IMR-90 (cell line): ENCODE measurements around the gene ZNF318.

Source experiments
- BHLHE40 ChIP-seq: fragments of 150-350 bp; IDR thresholded peaks from 2 replicates; pipeline ENCODE4 v1.6.1; 2016; ENCODE audit warnings: mild to moderate bottlenecking, low read depth, low read length
- CEBPB ChIP-seq: IDR thresholded peaks from 2 replicates; pipeline ENCODE4 v1.6.1; 2012; ENCODE audit warnings: low read depth, low read length, improper control_type of control experiment
- CHD1 ChIP-seq: IDR thresholded peaks from 2 replicates; pipeline ENCODE4 v1.6.1; 2012; ENCODE audit warnings: low read depth, low read length, improper control_type of control experiment
- MXI1 ChIP-seq: IDR thresholded peaks from 2 replicates; pipeline ENCODE4 v1.6.1; 2012; ENCODE audit warnings: low read depth, mild to moderate bottlenecking, low read length, moderate library complexity, borderline replicate concordance
- POLR2A ChIP-seq: IDR thresholded peaks from 2 replicates; pipeline ENCODE4 v1.6.1; 2012; ENCODE audit warnings: mild to moderate bottlenecking, low read depth, low read length
- RAD21 ChIP-seq: IDR thresholded peaks from 2 replicates; pipeline ENCODE4 v1.6.1; 2012; ENCODE audit warnings: low read length, improper control_type of control experiment
- RFX5 ChIP-seq: IDR thresholded peaks from 2 replicates; pipeline ENCODE4 v1.8.0; 2012; ENCODE audit warnings: low read depth, mild to moderate bottlenecking, low read length, moderate library complexity
- SMC3 ChIP-seq: fragments of 150-350 bp; IDR thresholded peaks from 2 replicates; pipeline ENCODE4 v1.6.1; 2016; ENCODE audit warnings: low read depth, mild to moderate bottlenecking, antibody characterized with exemption, low read length, moderate library complexity
- USF2 ChIP-seq: fragments of 150-350 bp; IDR thresholded peaks from 2 replicates; pipeline ENCODE4 v1.6.1; 2017; ENCODE audit warnings: mild to moderate bottlenecking, antibody characterized with exemption, low read length, low read depth
- TF ChIP-seq, protein P1 (sequence below): conservative IDR thresholded peaks from 2 replicates; pipeline ENCODE4 v1.5.1; 2012; ENCODE audit warnings: mild to moderate bottlenecking, low read depth, low read length, improper control_type of control experiment

- TF ChIP-seq, protein P1, sequence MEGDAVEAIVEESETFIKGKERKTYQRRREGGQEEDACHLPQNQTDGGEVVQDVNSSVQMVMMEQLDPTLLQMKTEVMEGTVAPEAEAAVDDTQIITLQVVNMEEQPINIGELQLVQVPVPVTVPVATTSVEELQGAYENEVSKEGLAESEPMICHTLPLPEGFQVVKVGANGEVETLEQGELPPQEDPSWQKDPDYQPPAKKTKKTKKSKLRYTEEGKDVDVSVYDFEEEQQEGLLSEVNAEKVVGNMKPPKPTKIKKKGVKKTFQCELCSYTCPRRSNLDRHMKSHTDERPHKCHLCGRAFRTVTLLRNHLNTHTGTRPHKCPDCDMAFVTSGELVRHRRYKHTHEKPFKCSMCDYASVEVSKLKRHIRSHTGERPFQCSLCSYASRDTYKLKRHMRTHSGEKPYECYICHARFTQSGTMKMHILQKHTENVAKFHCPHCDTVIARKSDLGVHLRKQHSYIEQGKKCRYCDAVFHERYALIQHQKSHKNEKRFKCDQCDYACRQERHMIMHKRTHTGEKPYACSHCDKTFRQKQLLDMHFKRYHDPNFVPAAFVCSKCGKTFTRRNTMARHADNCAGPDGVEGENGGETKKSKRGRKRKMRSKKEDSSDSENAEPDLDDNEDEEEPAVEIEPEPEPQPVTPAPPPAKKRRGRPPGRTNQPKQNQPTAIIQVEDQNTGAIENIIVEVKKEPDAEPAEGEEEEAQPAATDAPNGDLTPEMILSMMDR = no peak
- no peak for TF ChIP-seq BHLHE40
- TF ChIP-seq MXI1 = no peak
- TF ChIP-seq CEBPB = no peak
- no peak for TF ChIP-seq POLR2A
- TF ChIP-seq RAD21 = no peak
- TF ChIP-seq USF2 = no peak
- no peak for TF ChIP-seq SMC3
- no peak for TF ChIP-seq RFX5
- TF ChIP-seq CHD1 = no peak
Measured at GRCh38 chr6:43391440-43392031, 22.1 kb upstream of the ZNF318 start.
